Stimulated activated naive CD8-positive, alpha-beta T cell treated with anti-CD3 and anti-CD28 coated beads, Interleukin-15, amount 100 ng/mL, for 72 hours (primary cell): ENCODE data around the gene PFDN2.
"Not testable (repeated sequence)": the region's sequence is repeated elsewhere in the genome, so short reads cannot be mapped to it uniquely, and the experiment has no call there.

ENCODE experiments used
- ATAC-seq: fragments of 150-1000 bp; cut with Tn5 transposase; 2 replicates; pipeline ENCODE4 v1.10.0; 2021; ENCODE audit warnings: mild to moderate bottlenecking, moderate library complexity
- DNase-seq, 2 donors: peaks; one replicate each; pipeline ENCODE4 v3.0.0; 2021 to 2022
- H3K27ac Mint-ChIP-seq, 2 donors: one replicate each; pipeline ENCODE4 v1.8.0; 2022; ENCODE audit warnings: mild to moderate bottlenecking in 2 of 2, mixed read lengths in 2 of 2, moderate library complexity in 2 of 2
- H3K27me3 Mint-ChIP-seq: one replicate; pipeline ENCODE4 v1.8.0; 2022; ENCODE audit warnings: mixed read lengths
- H3K4me1 Mint-ChIP-seq: one replicate; pipeline ENCODE4 v1.8.0; 2022; ENCODE audit warnings: mild to moderate bottlenecking, mixed read lengths
- H3K4me3 Mint-ChIP-seq, 2 donors: one replicate each; pipeline ENCODE4 v1.8.0; 2022; ENCODE audit warnings: mild to moderate bottlenecking in 2 of 2, mixed read lengths in 2 of 2, moderate library complexity in 1 of 2
- H3K9me3 Mint-ChIP-seq, 2 donors: one replicate each; pipeline ENCODE4 v1.8.0; 2022; ENCODE audit warnings: mixed read lengths in 2 of 2

Gene PFDN2

GRCh38 chr1:161121834-161122233 lies 4.0 kb upstream of the PFDN2 start:
- ATAC-seq = no peak
- Mint-ChIP-seq H3K27ac (no peak overlapping the region), H3K4me3 (no peak overlapping the region), H3K4me1 (peaks cover 46% of the 10 kb centered on the region), H3K9me3 (no peaks in the 10 kb centered on the region), H3K27me3 (no peaks in the 10 kb centered on the region)
- no peak for DNase-seq

GRCh38 chr1:161121042-161121650 lies 3.3 kb upstream of the PFDN2 start:
- Mint-ChIP-seq H3K27ac (peak overlapping the region; percentile 80 to 82), H3K4me3 (peak overlapping the region in 1 of 2 donors; percentile 38), H3K4me1 (peaks cover 49% of the 10 kb centered on the region), H3K27me3 (no peaks in the 10 kb centered on the region), H3K9me3 (no peaks in the 10 kb centered on the region)
- ATAC-seq = no peak
- no peak for DNase-seq

DNA sequence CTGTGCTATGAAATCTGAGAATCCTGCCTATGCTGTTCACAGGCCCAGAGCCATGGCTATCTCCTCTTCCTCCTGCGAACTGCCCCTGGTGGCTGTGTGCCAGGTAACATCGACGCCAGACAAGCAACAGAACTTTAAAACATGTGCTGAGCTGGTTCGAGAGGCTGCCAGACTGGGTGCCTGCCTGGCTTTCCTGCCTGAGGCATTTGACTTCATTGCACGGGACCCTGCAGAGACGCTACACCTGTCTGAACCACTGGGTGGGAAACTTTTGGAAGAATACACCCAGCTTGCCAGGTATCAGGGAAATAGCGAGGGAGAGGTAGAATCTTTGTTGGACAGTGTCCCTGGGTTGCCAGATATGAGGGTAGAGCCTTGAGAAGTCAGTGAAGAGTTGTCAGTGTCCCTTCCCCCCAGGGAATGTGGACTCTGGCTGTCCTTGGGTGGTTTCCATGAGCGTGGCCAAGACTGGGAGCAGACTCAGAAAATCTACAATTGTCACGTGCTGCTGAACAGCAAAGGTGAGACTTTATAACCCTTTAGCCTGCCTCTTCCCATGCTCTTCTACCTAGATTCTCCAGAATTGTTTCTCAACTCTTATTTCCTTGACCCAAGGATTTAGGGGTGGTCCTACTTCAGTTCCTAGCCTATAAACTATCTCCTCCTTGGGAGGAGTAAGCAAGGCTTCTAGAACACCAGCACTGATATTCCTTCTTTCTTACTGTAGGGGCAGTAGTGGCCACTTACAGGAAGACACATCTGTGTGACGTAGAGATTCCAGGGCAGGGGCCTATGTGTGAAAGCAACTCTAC lies 1.5 kb upstream of the PFDN2 start:
- peak overlapping the region; percentile 89 to 98 for H3K27ac Mint-ChIP-seq
- peak overlapping the region; percentile 95 to 98 for H3K4me3 Mint-ChIP-seq
- H3K4me1 Mint-ChIP-seq = peaks cover 68% of the 10 kb centered on the region
- ATAC-seq (peak; percentile 68), DNase-seq (peak; percentile 47 to 76)
- no peaks in the 10 kb centered on the region for H3K27me3 Mint-ChIP-seq
- no peaks in the 10 kb centered on the region for H3K9me3 Mint-ChIP-seq

GRCh38 chr1:161115961-161116360 lies 1.9 kb downstream of the PFDN2 start:
- DNase-seq, ATAC-seq, H3K9me3 Mint-ChIP-seq, H3K27me3 Mint-ChIP-seq: not testable (repeated sequence)
- H3K4me1 Mint-ChIP-seq = peaks cover 86% of the 10 kb centered on the region
- H3K4me3 Mint-ChIP-seq = peak overlapping the region; percentile 95 to 98
- peak overlapping the region; percentile 97 to 99 for H3K27ac Mint-ChIP-seq

DNA sequence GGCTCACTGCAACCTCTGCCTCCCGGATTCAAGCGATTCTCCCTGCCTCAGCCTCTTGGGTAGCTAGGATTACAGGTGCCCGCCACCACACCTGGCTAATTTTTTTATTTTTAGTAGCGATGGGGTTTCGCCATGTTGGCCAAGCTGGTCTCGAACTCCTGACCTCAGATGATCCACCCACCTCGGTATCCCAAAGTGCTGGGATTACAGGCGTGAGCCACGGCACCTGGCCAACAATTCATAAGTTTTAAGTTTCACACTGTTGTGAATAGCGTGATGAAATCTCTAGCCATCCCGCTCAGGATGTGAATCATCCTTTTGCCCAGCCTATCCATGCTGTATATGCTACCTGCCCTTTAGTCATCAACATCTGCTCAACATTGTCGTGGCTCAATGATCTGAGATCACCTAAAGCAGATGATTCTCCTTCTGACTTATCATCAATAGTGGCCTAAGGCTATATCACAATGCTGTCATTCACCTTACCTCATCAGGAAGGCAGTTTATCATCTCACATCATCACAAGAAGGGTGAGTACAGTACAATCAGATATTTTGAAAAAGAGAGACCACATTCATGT lies 2.6 kb downstream of the PFDN2 start:
- H3K4me3 Mint-ChIP-seq = peak overlapping the region; percentile 95 to 98
- no peaks in the 10 kb centered on the region for H3K27me3 Mint-ChIP-seq
- H3K9me3 Mint-ChIP-seq = no peaks in the 10 kb centered on the region
- DNase-seq (peak; percentile 59 to 83), ATAC-seq (peak; percentile 87)
- H3K27ac Mint-ChIP-seq = peak overlapping the region; percentile 97 to 99
- peaks cover 78% of the 10 kb centered on the region for H3K4me1 Mint-ChIP-seq

- no peak for DNase-seq
- H3K4me3 Mint-ChIP-seq = peak overlapping the region; percentile 95 to 98
- H3K27me3 Mint-ChIP-seq = no peaks in the 10 kb centered on the region
- H3K27ac Mint-ChIP-seq = peak overlapping the region; percentile 97 to 99
- no peak for ATAC-seq
- peaks cover 72% of the 10 kb centered on the region for H3K4me1 Mint-ChIP-seq
- H3K9me3 Mint-ChIP-seq = no peaks in the 10 kb centered on the region
Measured at GRCh38 chr1:161114556-161114955, 3.3 kb downstream of the PFDN2 start.

- Mint-ChIP-seq H3K9me3 (no peaks in the 10 kb centered on the region), H3K27ac (peak overlapping the region; percentile 97 to 99), H3K4me1 (peaks cover 68% of the 10 kb centered on the region)
Measured at GRCh38 chr1:161113915-161114314, 3.9 kb downstream of the PFDN2 start.

GRCh38 chr1:161111527-161111926 lies 6.3 kb downstream of the PFDN2 start:
- Mint-ChIP-seq H3K9me3 (peaks cover 0 to under 1% of the 10 kb centered on the region in 2 donors), H3K4me3 (no peak overlapping the region), H3K27me3 (no peaks in the 10 kb centered on the region), H3K27ac (peak overlapping the region in 1 of 2 donors; percentile 53), H3K4me1 (peaks cover 62% of the 10 kb centered on the region)
- no peak for ATAC-seq
- no peak for DNase-seq

More at GRCh38 chr1:161113915-161114314, 3.9 kb downstream of the PFDN2 start:
- no peak for DNase-seq
- no peak for ATAC-seq
- Mint-ChIP-seq H3K27me3 (no peaks in the 10 kb centered on the region), H3K4me3 (peak overlapping the region; percentile 37 to 70)

DNA sequence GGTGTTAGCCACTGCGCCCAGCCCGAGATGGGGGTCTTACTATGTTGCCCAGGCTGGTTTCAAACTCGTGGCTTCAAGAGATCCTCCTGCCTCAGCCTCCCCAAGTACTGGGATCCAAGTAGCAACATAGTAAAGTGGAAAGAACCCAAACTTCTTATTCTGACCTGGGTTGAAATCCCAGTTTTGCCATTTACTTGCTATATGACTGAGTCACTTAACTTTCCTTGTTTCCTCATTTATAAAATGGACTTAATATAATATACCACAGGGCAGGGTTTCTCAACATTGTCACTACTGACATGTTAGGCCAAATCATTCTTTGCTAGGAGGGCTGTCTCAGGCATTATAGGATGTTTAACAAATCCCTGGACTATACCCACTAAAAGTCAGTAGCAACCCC lies 6.7 kb downstream of the PFDN2 start:
- Mint-ChIP-seq H3K9me3 (peaks cover 0 to 4% of the 10 kb centered on the region in 2 donors), H3K27ac (no peak overlapping the region), H3K27me3 (no peaks in the 10 kb centered on the region), H3K4me3 (no peak overlapping the region), H3K4me1 (peaks cover 62% of the 10 kb centered on the region)
- no peak for ATAC-seq
- DNase-seq = no peak

DNA sequence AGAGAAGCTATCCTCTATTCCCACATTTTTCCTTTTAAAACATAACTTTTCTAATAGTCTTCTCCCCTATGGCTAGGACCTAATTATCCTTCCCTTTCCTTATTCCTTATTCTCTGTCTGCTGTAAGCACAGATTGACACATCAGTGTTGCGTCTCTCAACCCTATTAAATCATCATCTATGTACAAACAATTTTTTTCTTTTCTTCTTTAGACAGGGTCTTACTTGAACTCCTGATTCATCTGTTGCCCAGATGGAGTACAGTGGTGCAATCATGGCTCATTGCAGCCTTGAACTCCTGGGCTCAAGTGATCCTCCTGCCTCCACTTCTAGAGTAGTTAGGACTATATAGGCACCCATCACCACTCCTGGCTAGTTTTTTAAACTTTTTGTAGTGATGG lies 11.4 kb downstream of the PFDN2 start:
- peaks cover 0 to 4% of the 10 kb centered on the region in 2 donors for H3K9me3 Mint-ChIP-seq
- H3K27ac Mint-ChIP-seq = peak overlapping the region; percentile 60 to 66
- H3K4me1 Mint-ChIP-seq = peaks cover 37% of the 10 kb centered on the region
- no peaks in the 10 kb centered on the region for H3K27me3 Mint-ChIP-seq
- no peak for ATAC-seq
- DNase-seq = no peak
- H3K4me3 Mint-ChIP-seq = no peak overlapping the region

- no peak overlapping the region for H3K4me3 Mint-ChIP-seq
- peak overlapping the region in 1 of 2 donors; percentile 14 for H3K27ac Mint-ChIP-seq
- no peak for DNase-seq
- no peaks in the 10 kb centered on the region for H3K27me3 Mint-ChIP-seq
- no peak for ATAC-seq
- no peaks in the 10 kb centered on the region for H3K9me3 Mint-ChIP-seq
- peaks cover 48% of the 10 kb centered on the region for H3K4me1 Mint-ChIP-seq
Measured at GRCh38 chr1:161100556-161100955, 17.3 kb downstream of the PFDN2 start.

DNA sequence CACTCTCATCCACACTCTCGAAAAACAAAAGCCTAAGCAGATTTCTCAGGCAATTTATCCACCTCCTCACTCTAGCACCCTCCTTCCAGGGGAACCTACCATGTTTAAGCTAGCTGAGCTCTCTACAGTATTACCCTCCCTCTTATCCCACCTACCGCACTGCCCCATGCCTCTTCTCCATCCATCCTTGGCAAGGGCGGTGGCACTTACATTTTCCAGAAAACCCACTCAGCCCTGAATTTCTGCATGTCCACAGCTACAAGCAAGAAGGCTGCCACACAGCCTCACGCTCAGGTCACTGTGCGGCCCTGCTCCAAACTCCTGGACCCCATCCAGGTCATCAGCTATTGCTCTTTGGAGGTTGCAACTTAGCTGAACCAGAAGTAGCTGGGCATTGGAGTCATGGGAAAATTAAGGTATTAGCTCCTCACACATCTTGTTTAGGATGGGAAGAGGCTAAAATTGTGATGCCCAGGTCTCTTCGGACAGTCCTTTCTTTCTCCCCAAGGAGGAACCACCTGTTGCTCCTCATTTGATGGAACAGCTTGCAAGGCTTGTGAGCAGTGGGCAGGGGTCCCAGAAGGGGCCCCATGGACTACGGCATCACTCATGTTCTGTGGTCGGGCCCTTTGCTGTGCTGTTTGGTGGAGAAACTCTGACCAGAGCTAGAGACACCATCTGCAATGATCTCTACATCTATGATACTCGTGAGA lies 18.6 kb downstream of the PFDN2 start:
- no peak for DNase-seq
- Mint-ChIP-seq H3K4me1 (peaks cover 48% of the 10 kb centered on the region), H3K27ac (peak overlapping the region in 1 of 2 donors; percentile 24), H3K4me3 (peak overlapping the region; percentile 69 to 95), H3K27me3 (no peaks in the 10 kb centered on the region), H3K9me3 (no peaks in the 10 kb centered on the region)
- peak; percentile 0 for ATAC-seq

GRCh38 chr1:161098210-161099068 lies 19.4 kb downstream of the PFDN2 start, which contains the start of gene KLHDC9:
KLHDC9 (plus strand) TSS chr1:161098361; CDS start chr1:161098536, 175 bp downstream.
- H3K9me3 Mint-ChIP-seq = no peaks in the 10 kb centered on the region
- H3K27ac Mint-ChIP-seq = peak within 1 kb of the TSS; percentile 95
- peak; percentile 93 for ATAC-seq
- peaks cover 49% of the 10 kb centered on the region for H3K4me1 Mint-ChIP-seq
- DNase-seq = peak; percentile 82 to 92
- H3K27me3 Mint-ChIP-seq = no peaks in the 10 kb centered on the region
- H3K4me3 Mint-ChIP-seq = peak within 1 kb of the TSS; percentile 92 to 95

DNA sequence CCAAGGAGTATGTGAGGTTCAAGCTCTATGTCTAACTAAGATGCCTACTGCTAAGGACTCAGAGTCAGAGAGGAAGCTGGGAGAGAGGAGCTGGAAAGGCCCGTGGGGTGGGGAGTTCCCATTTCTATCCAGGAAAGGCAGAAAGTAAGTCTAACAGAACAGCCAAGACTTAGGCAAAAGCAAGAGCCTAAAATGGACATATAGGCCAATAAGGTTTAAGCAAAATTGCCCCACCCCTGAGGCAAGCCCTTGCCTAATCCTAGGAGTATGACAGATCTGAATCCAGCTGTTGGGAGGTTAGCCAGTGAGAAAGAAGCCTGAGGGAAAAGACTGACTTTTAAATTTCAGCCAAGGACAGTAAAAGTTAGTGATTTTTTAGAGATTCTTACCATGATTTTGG lies 21.3 kb downstream of the PFDN2 start:
- peaks cover 69% of the 10 kb centered on the region for H3K4me1 Mint-ChIP-seq
- H3K9me3 Mint-ChIP-seq = no peaks in the 10 kb centered on the region
- H3K27ac Mint-ChIP-seq = no peak overlapping the region
- no peak overlapping the region for H3K4me3 Mint-ChIP-seq
- ATAC-seq = no peak
- DNase-seq = no peak
- no peaks in the 10 kb centered on the region for H3K27me3 Mint-ChIP-seq
